Spinal cord (tissue), 10 donors: ENCODE results near the gene GIPC2. TPM values are rescaled to one million over a fixed set of nuclear protein-coding genes. Genes with fewer than 3 reads are reported as not detected.

Experiments used
- DNase-seq, 6 donors: peaks; one replicate each; pipeline versions ENCODE4 v3.0.0 to v3.0.0-alpha.2; 2013 to 2015; ENCODE audit warnings: low spot score in 6 of 6, low read depth in 4 of 6
- H3K27ac ChIP-seq: one replicate; pipeline ENCODE4 v1.5.1; 2013; ENCODE audit warnings: low read depth, low read length, control low read depth
- H3K27me3 ChIP-seq: one replicate; pipeline ENCODE4 v1.6.1; 2013; ENCODE audit warnings: low read length; ENCODE audit not compliant: control insufficient read depth, insufficient read depth
- H3K36me3 ChIP-seq: one replicate; pipeline ENCODE4 v1.6.1; 2013; ENCODE audit warnings: low read length; ENCODE audit not compliant: control insufficient read depth, insufficient read depth
- H3K4me1 ChIP-seq: one replicate; pipeline ENCODE4 v1.6.1; 2013; ENCODE audit warnings: low read length; ENCODE audit not compliant: control insufficient read depth, insufficient read depth
- H3K4me3 ChIP-seq: one replicate; pipeline ENCODE4 v1.5.1; 2013; ENCODE audit warnings: low read depth, low read length, control low read depth
- H3K9me3 ChIP-seq: one replicate; pipeline ENCODE4 v1.6.1; 2013; ENCODE audit warnings: low read length; ENCODE audit not compliant: control insufficient read depth, insufficient read depth
- WGBS: methylation state at CpG from one replicate; pipeline ENCODE4 v1.1.5; 2013; ENCODE audit warnings: missing lambda C conversion rate; ENCODE audit not compliant: insufficient coverage; 5-methylcytosine and 5-hydroxymethylcytosine counted together
- polyA plus RNA-seq, 2 donors: library from polyadenylated mRNA; unstranded; fragments of 120-200 nt; gene quantifications; one replicate each; pipeline ENCODE4 v1.2.1, GENCODE V29; 2013; ENCODE audit not compliant: insufficient read length in 2 of 2
- total RNA-seq, 2 donors: library from RNA; depleted of rRNA in 1 of 2; stranded (reverse); fragments of 120-200 nt in 1 of 2; fragments of >200 nt in 1 of 2; gene quantifications; one replicate each; pipeline versions ENCODE4 v1.2.3 to v1.2.4, GENCODE V29; 2013 to 2014
- donor health status: healthy.

GIPC2 gene
- total and polyA plus RNA-seq, 4 donors, result 0.41 to 1.5 (median 1.1) TPM

GRCh38 chr1:78091215-78091813 is 45.5 kb downstream of the GIPC2 start:
- no peak for DNase-seq
- Histone ChIP-seq H3K4me1 (no peaks in the 10 kb centered on the region), H3K4me3 (no peak overlapping the region), H3K9me3 (no peaks in the 10 kb centered on the region), H3K36me3 (no peaks in the 10 kb centered on the region), H3K27me3 (no peaks in the 10 kb centered on the region), H3K27ac (no peak overlapping the region)
- 87% methylated on average over 17 of the region's 18 CpGs for WGBS

- H3K4me1 ChIP-seq, result no peaks in the 10 kb centered on the region
- no peak for DNase-seq
- WGBS, result 100% methylated on average over 1 of the region's 3 CpGs
- no peaks in the 10 kb centered on the region for H3K27me3 ChIP-seq
- H3K36me3 ChIP-seq, result no peaks in the 10 kb centered on the region
- H3K9me3 ChIP-seq, result no peaks in the 10 kb centered on the region
- H3K27ac ChIP-seq, result no peak overlapping the region
- no peak overlapping the region for H3K4me3 ChIP-seq
These were observed 46.1 kb downstream of the GIPC2 start for GRCh38 chr1:78091886-78092285.

- no CpG with 5 or more reads among the region's 1 CpG for WGBS
- Histone ChIP-seq H3K4me3 (no peak overlapping the region), H3K36me3 (no peaks in the 10 kb centered on the region), H3K4me1 (no peaks in the 10 kb centered on the region), H3K9me3 (no peaks in the 10 kb centered on the region), H3K27me3 (no peaks in the 10 kb centered on the region), H3K27ac (no peak overlapping the region)
- no peak for DNase-seq
These were observed 46.9 kb downstream of the GIPC2 start for GRCh38 chr1:78092643-78093042.

GRCh38 chr1:78093560-78093959 is 47.8 kb downstream of the GIPC2 start:
- H3K27ac ChIP-seq, result no peak overlapping the region
- DNase-seq, result no peak
- no peaks in the 10 kb centered on the region for H3K27me3 ChIP-seq
- H3K36me3 ChIP-seq, result no peaks in the 10 kb centered on the region
- no CpG with 5 or more reads among the region's 1 CpG for WGBS
- no peak overlapping the region for H3K4me3 ChIP-seq
- no peaks in the 10 kb centered on the region for H3K4me1 ChIP-seq
- no peaks in the 10 kb centered on the region for H3K9me3 ChIP-seq

- no peaks in the 10 kb centered on the region for H3K9me3 ChIP-seq
- H3K27ac ChIP-seq, result no peak overlapping the region
- DNase-seq, result no peak
- no peaks in the 10 kb centered on the region for H3K4me1 ChIP-seq
- H3K36me3 ChIP-seq, result no peaks in the 10 kb centered on the region
- 100% methylated on average over 1 of the region's 1 CpG for WGBS
- H3K27me3 ChIP-seq, result no peaks in the 10 kb centered on the region
- H3K4me3 ChIP-seq, result no peak overlapping the region
These were observed 48.9 kb downstream of the GIPC2 start for GRCh38 chr1:78094639-78095038.

GRCh38 chr1:78095593-78095992 is 49.8 kb downstream of the GIPC2 start:
- 100% methylated on average over 1 of the region's 2 CpGs for WGBS
- peak in 1 of 6 donors; percentile 5 for DNase-seq
- Histone ChIP-seq H3K27ac (no peak overlapping the region), H3K36me3 (no peaks in the 10 kb centered on the region), H3K4me3 (no peak overlapping the region), H3K4me1 (no peaks in the 10 kb centered on the region), H3K27me3 (no peaks in the 10 kb centered on the region), H3K9me3 (no peaks in the 10 kb centered on the region)

- Histone ChIP-seq H3K36me3 (no peaks in the 10 kb centered on the region), H3K27me3 (no peaks in the 10 kb centered on the region), H3K4me3 (no peak overlapping the region), H3K4me1 (no peaks in the 10 kb centered on the region), H3K27ac (no peak overlapping the region), H3K9me3 (no peaks in the 10 kb centered on the region)
- DNase-seq, result no peak
These were observed 50.3 kb downstream of the GIPC2 start for GRCh38 chr1:78096017-78096416.

- 50% methylated on average over 1 of the region's 1 CpG for WGBS
- Histone ChIP-seq H3K27ac (no peak overlapping the region), H3K4me1 (no peaks in the 10 kb centered on the region), H3K27me3 (no peaks in the 10 kb centered on the region), H3K9me3 (no peaks in the 10 kb centered on the region), H3K36me3 (no peaks in the 10 kb centered on the region), H3K4me3 (no peak overlapping the region)
- DNase-seq, result peak in 1 of 6 donors; percentile 29
These were observed 51.2 kb downstream of the GIPC2 start for GRCh38 chr1:78096976-78097375.

GRCh38 chr1:78101051-78101450 is 55.3 kb downstream of the GIPC2 start:
- H3K27ac ChIP-seq, result no peak overlapping the region
- no peaks in the 10 kb centered on the region for H3K9me3 ChIP-seq
- WGBS, result 88% methylated on average over 1 of the region's 2 CpGs
- no peaks in the 10 kb centered on the region for H3K4me1 ChIP-seq
- H3K36me3 ChIP-seq, result no peaks in the 10 kb centered on the region
- no peak overlapping the region for H3K4me3 ChIP-seq
- H3K27me3 ChIP-seq, result no peaks in the 10 kb centered on the region
- no peak for DNase-seq

GRCh38 chr1:78101514-78101913 is 55.7 kb downstream of the GIPC2 start:
- WGBS, result no CpG with 5 or more reads among the region's 2 CpGs
- Histone ChIP-seq H3K9me3 (no peaks in the 10 kb centered on the region), H3K4me3 (no peak overlapping the region), H3K4me1 (no peaks in the 10 kb centered on the region), H3K27ac (no peak overlapping the region), H3K27me3 (no peaks in the 10 kb centered on the region), H3K36me3 (no peaks in the 10 kb centered on the region)
- DNase-seq, result no peak
